Liver (tissue), 3 donors: ENCODE measurements around the gene ASCL5.

Source experiments
- TAF1 ChIP-seq: conservative IDR thresholded peaks from 2 replicates; pipeline ENCODE4 v1.6.1; 2016; ENCODE audit warnings: antibody characterized with exemption, mild to moderate bottlenecking
- TF ChIP-seq, protein P1 (sequence below): fragments of 150-350 bp; IDR thresholded peaks from 2 replicates; pipeline ENCODE4 v1.5.1; 2017; ENCODE audit warnings: improper control_type of control experiment, low read depth, low read length; ENCODE audit not compliant: missing input control
- donor health status: healthy.
- donor health status: healthy.

DNA sequence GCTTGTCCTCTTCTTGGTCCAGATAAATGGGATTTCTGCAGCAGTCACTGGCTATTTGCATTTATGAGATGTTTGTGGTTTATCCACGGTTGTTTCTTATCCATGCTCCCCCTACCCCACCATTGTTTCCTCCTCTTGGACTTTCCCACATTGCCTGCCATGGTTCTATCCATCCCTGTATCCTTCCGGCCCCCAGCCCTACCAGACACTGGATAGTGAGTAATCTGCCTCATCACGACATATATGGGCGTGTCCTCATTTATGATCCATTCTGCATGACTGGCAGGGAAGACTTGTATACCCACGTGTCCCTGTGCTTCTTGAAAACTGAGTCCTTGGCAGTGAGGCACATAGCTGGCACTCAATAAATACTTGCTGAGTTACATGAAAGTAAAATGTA lies 54.8 kb downstream of the ASCL5 start:
- TF ChIP-seq, protein P1, sequence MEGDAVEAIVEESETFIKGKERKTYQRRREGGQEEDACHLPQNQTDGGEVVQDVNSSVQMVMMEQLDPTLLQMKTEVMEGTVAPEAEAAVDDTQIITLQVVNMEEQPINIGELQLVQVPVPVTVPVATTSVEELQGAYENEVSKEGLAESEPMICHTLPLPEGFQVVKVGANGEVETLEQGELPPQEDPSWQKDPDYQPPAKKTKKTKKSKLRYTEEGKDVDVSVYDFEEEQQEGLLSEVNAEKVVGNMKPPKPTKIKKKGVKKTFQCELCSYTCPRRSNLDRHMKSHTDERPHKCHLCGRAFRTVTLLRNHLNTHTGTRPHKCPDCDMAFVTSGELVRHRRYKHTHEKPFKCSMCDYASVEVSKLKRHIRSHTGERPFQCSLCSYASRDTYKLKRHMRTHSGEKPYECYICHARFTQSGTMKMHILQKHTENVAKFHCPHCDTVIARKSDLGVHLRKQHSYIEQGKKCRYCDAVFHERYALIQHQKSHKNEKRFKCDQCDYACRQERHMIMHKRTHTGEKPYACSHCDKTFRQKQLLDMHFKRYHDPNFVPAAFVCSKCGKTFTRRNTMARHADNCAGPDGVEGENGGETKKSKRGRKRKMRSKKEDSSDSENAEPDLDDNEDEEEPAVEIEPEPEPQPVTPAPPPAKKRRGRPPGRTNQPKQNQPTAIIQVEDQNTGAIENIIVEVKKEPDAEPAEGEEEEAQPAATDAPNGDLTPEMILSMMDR = no peak
- no peak for TF ChIP-seq TAF1
